GM12892 (cell line): ENCODE data around the gene GRK3.

Experiments
- POLR2A ChIP-seq: IDR thresholded peaks from 2 replicates; pipeline ENCODE4 v1.6.1; 2011; ENCODE audit warnings: low read depth, low read length, control low read depth
- POLR2AphosphoS5 ChIP-seq: IDR thresholded peaks from 2 replicates; pipeline ENCODE4 v1.6.1; 2011; ENCODE audit warnings: low read depth, low read length, control low read depth
- TAF1 ChIP-seq: IDR thresholded peaks from 2 replicates; pipeline ENCODE4 v1.6.1; 2011; ENCODE audit warnings: low read depth, mild to moderate bottlenecking, control low read depth, low read length, borderline replicate concordance

DNA sequence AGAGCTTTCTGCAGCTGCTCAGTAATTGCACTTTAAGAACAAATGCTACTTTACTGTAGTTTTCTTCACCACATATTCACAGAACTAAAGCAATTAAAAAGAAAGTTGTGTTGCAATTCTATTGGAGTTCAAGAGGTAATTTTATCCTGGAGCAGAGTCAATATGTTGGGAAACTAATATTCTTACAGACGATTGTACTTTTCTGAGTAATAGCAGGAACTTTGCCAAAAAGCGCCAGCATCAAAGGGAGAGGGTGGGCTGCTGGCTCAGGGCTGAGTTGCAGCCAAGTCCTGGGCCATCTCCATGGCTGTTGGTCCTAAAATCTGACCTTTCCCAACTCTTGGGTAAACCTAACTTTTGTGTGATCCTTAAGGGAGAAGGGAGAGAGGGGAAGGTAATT is 104.0 kb downstream of the GRK3 start:
- TF ChIP-seq POLR2A (no peak), POLR2AphosphoS5 (no peak), TAF1 (no peak)
